Brain microvascular endothelial cell (primary cell): ENCODE results near the gene KLHL21.

Experiments
- DNase-seq: peaks from one replicate; pipeline ENCODE4 v3.0.0-alpha.2; 2020
- H3K27ac ChIP-seq: fragments of 250-450 bp; sonication (Bioruptor Pico); 2 replicates; pipeline ENCODE4 v1.5.1; 2020; ENCODE audit warnings: mild to moderate bottlenecking, moderate library complexity
- H3K27me3 ChIP-seq: fragments of 250-450 bp; sonication (Bioruptor Pico); replicated peaks from 2 replicates; pipeline ENCODE4 v1.5.1; 2020; ENCODE audit warnings: mild to moderate bottlenecking
- H3K36me3 ChIP-seq: fragments of 250-450 bp; sonication (Bioruptor Pico); replicated peaks from 2 replicates; pipeline ENCODE4 v1.5.1; 2020; ENCODE audit warnings: mild to moderate bottlenecking
- H3K4me3 ChIP-seq: 2 replicates; pipeline ENCODE4 v1.5.1; 2011; ENCODE audit warnings: low read depth, mild to moderate bottlenecking, control low read depth, low read length, moderate library complexity
- CTCF ChIP-seq: IDR thresholded peaks from 2 replicates; pipeline ENCODE4 v1.5.1; 2011; ENCODE audit warnings: low read depth, mild to moderate bottlenecking, moderate library complexity, low read length, control low read depth, inconsistent platforms; ENCODE audit errors: missing control alignments
- in situ Hi-C: cut with HindIII; loops from 2 replicates; pipeline ENCODE4 v1.10.0; 2017; ENCODE audit warnings: low sequenced_read_pairs, low pct_ligation_motif_present

Gene KLHL21

GRCh38 chr1:6588128-6588892, 14.4 kb downstream of the KLHL21 start:
- no peak overlapping the region for H3K4me3 ChIP-seq
- in situ Hi-C loops: no loop called here
- H3K36me3 ChIP-seq: peaks cover 41% of the 10 kb centered on the region
- no peak for DNase-seq
- TF ChIP-seq CTCF: no peak
- no peaks in the 10 kb centered on the region for H3K27me3 ChIP-seq
- no peak overlapping the region for H3K27ac ChIP-seq

- peaks cover 35% of the 10 kb centered on the region for H3K36me3 ChIP-seq
- DNase-seq: no peak
- H3K4me3 ChIP-seq: no peak overlapping the region
- no peaks in the 10 kb centered on the region for H3K27me3 ChIP-seq
- in situ Hi-C loops: no loop called here
- TF ChIP-seq CTCF: no peak
- H3K27ac ChIP-seq: no peak overlapping the region
Observed at GRCh38 chr1:6587261-6588005, 15.2 kb downstream of the KLHL21 start.

- H3K27ac ChIP-seq: no peak overlapping the region
- in situ Hi-C loops: no loop called here
- H3K27me3 ChIP-seq: no peaks in the 10 kb centered on the region
- no peak overlapping the region for H3K4me3 ChIP-seq
- TF ChIP-seq CTCF: no peak
- H3K36me3 ChIP-seq: peaks cover 32% of the 10 kb centered on the region
- DNase-seq: no peak
Observed at GRCh38 chr1:6586404-6586816, 16.3 kb downstream of the KLHL21 start.

- Histone ChIP-seq H3K27me3 (no peaks in the 10 kb centered on the region), H3K36me3 (peaks cover 28% of the 10 kb centered on the region), H3K4me3 (no peak overlapping the region), H3K27ac (no peak overlapping the region)
- no peak for DNase-seq
- in situ Hi-C loops: no loop called here
- no peak for TF ChIP-seq CTCF
Observed at GRCh38 chr1:6585841-6586240, 16.8 kb downstream of the KLHL21 start.

GRCh38 chr1:6585081-6585722, 17.5 kb downstream of the KLHL21 start:
- no peak for TF ChIP-seq CTCF
- in situ Hi-C loops: no loop called here
- Histone ChIP-seq H3K36me3 (peaks cover 26% of the 10 kb centered on the region), H3K27ac (no peak overlapping the region), H3K4me3 (no peak overlapping the region), H3K27me3 (no peaks in the 10 kb centered on the region)
- DNase-seq: no peak
